Nephron progenitor cell (in vitro differentiated cells): ENCODE data around the gene OSTF1.

ENCODE experiments used
- DNase-seq: peaks from one replicate; pipeline ENCODE4 v3.0.0; 2021
- H3K27ac Mint-ChIP-seq: 2 replicates; pipeline ENCODE4 v1.8.0; 2021; ENCODE audit warnings: mild to moderate bottlenecking, moderate library complexity, mixed read lengths
- H3K27me3 Mint-ChIP-seq: 2 replicates; pipeline ENCODE4 v1.8.0; 2021; ENCODE audit warnings: mild to moderate bottlenecking, low read depth, mixed read lengths; ENCODE audit not compliant: poor library complexity
- H3K36me3 Mint-ChIP-seq: 2 replicates; pipeline ENCODE4 v1.8.0; 2021; ENCODE audit warnings: low read depth, mixed read lengths
- H3K4me1 Mint-ChIP-seq: 2 replicates; pipeline ENCODE4 v1.8.0; 2021; ENCODE audit warnings: mixed read lengths
- H3K4me3 Mint-ChIP-seq: 2 replicates; pipeline ENCODE4 v1.8.0; 2021; ENCODE audit warnings: mild to moderate bottlenecking, moderate library complexity, mixed read lengths
- H3K9me3 Mint-ChIP-seq: 2 replicates; pipeline ENCODE4 v1.8.0; 2021; ENCODE audit warnings: mild to moderate bottlenecking, moderate library complexity, mixed read lengths
- TF ChIP-seq, protein P1 (sequence below): fragments of 200-600 bp; sonication (generic); IDR thresholded peaks from 2 replicates; pipeline ENCODE4 v1.5.0; 2021; ENCODE audit warnings: antibody characterized with exemption

OSTF1 gene

DNA sequence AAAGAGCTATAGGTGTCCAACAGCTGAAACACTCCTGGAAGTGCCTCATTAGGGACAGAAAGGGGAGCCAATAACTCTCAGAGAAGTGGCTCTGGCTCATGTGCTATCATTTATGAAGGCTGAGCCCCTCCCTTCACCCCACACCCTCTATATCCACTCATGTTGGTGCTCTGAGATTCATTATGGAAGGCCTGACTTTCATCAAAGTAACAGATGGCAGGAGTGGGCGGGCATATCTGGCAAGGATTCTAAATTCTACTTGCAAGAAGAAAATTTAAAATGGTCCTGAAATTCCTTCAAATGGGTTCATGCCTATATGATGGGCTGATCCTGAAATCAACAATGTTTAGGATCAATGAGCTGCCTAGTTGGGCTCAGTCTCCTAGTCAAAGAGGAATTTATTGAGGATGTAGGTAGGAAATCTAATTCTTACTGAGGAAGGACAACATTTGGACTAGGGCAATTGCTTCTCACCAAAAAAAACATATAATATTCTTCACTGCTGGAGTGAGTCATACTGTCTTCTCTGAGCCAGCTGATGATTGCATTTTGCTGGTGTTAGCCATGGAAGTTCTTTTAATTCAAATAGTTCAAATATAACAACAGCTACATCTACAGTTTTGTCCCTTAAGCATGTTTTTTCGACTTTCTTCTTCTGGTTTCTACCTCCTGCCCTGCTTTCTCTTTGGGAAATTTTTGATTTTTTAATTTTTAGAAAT lies 23.8 kb upstream of the OSTF1 start:
- no peak overlapping the region for H3K27ac Mint-ChIP-seq
- H3K4me1 Mint-ChIP-seq: no peaks in the 10 kb centered on the region
- H3K27me3 Mint-ChIP-seq: no peaks in the 10 kb centered on the region
- peaks cover 3% of the 10 kb centered on the region for H3K9me3 Mint-ChIP-seq
- no peaks in the 10 kb centered on the region for H3K36me3 Mint-ChIP-seq
- TF ChIP-seq, protein P1, sequence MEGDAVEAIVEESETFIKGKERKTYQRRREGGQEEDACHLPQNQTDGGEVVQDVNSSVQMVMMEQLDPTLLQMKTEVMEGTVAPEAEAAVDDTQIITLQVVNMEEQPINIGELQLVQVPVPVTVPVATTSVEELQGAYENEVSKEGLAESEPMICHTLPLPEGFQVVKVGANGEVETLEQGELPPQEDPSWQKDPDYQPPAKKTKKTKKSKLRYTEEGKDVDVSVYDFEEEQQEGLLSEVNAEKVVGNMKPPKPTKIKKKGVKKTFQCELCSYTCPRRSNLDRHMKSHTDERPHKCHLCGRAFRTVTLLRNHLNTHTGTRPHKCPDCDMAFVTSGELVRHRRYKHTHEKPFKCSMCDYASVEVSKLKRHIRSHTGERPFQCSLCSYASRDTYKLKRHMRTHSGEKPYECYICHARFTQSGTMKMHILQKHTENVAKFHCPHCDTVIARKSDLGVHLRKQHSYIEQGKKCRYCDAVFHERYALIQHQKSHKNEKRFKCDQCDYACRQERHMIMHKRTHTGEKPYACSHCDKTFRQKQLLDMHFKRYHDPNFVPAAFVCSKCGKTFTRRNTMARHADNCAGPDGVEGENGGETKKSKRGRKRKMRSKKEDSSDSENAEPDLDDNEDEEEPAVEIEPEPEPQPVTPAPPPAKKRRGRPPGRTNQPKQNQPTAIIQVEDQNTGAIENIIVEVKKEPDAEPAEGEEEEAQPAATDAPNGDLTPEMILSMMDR: no peak
- no peak for DNase-seq
- no peak overlapping the region for H3K4me3 Mint-ChIP-seq

DNA sequence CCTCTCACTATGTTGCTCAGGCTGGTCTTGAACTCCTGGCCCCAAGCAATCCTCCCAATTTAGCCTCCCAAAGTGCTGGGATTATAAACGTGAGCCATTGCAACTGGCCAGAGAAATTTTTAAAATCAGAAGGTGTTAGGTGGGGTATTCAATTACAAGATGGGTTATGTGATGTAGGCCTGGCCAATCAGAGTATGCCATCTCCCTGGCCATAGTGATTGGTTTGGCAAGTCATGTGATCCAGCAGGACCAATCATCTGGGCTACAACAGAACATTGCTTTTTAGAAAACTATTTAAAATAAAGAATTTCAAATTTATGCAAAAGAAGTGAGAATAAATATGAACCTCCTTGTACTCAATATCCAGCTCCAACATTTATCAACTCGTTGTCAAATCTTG lies 22.8 kb upstream of the OSTF1 start:
- Mint-ChIP-seq H3K9me3 (no peaks in the 10 kb centered on the region), H3K27me3 (no peaks in the 10 kb centered on the region), H3K4me1 (no peaks in the 10 kb centered on the region), H3K4me3 (no peak overlapping the region), H3K27ac (no peak overlapping the region), H3K36me3 (no peaks in the 10 kb centered on the region)
- no peak for DNase-seq
- TF ChIP-seq, protein P1: no peak

DNA sequence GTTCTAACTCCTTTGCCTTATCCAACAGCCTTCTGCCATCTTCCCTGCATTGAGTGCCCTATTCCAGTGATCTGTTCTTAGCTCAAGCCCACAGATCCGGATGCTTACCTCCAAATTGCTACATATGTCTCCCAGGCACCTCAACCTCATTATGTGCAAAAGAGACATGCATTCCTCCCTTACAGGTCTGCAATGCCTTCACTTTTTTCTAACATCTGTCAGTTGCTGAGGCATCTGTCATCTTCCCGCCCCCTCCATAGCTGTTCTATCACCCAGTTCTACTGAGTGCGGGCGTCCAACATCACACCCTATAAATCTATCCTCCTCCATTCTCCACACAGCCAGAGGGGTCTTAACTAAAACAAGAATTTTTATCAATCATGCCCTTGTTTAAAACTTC lies 20.4 kb upstream of the OSTF1 start:
- H3K4me1 Mint-ChIP-seq: no peaks in the 10 kb centered on the region
- H3K27me3 Mint-ChIP-seq: no peaks in the 10 kb centered on the region
- no peaks in the 10 kb centered on the region for H3K36me3 Mint-ChIP-seq
- DNase-seq: no peak
- no peaks in the 10 kb centered on the region for H3K9me3 Mint-ChIP-seq
- TF ChIP-seq, protein P1: no peak
- H3K27ac Mint-ChIP-seq: no peak overlapping the region
- H3K4me3 Mint-ChIP-seq: no peak overlapping the region

DNA sequence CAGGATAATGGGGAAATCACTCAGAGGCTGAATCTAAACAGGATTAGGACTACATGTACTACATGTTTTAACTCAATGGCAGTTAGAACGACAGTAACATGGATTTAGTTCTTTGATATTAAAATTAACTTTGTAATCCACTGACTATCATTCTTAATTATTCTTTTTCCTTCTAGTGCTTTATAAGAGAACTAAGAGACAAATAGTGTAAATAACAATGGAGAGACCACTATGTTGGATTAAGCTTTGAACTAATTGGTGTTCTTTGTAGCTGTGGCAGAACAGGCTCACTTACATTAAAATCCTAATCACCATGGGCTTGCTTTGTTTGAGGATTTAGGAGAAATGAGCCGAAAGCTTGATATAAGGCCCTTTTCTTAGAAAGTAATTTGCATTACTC lies 19.1 kb upstream of the OSTF1 start:
- Mint-ChIP-seq H3K36me3 (no peaks in the 10 kb centered on the region), H3K9me3 (no peaks in the 10 kb centered on the region), H3K27ac (no peak overlapping the region), H3K4me3 (no peak overlapping the region), H3K4me1 (no peaks in the 10 kb centered on the region), H3K27me3 (no peaks in the 10 kb centered on the region)
- DNase-seq: no peak
- TF ChIP-seq, protein P1: no peak

DNA sequence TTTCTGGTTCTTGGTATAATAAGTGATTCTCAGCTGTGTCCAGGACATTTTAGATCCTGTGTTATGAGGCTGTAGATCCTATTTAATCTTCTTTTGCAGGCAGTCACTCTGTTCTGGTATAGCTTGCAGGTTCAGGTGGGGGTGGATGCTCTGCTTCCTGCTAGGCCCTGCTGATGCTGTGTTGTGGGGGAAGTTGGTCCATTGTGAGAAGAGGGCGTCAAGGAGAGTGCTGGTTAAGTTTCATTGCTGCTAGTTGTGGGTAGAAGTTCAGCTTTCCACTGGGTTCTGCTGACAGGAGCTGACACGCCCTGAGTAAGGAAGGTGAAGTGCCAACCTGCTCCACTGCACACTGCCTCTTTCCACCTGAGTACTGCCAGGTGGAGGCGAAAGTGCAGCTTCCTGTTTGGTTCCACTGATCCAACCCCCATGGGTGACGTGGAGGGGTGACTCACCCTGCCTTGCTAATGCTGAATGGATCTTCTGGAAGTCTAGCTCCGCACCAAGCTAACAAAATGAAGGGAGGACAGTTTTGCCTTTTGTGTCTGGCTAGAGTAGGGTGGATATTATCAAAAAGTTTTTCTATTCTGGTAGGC lies 16.7 kb upstream of the OSTF1 start:
- H3K4me1 Mint-ChIP-seq: no peaks in the 10 kb centered on the region
- DNase-seq: no peak
- no peak overlapping the region for H3K4me3 Mint-ChIP-seq
- H3K9me3 Mint-ChIP-seq: no peaks in the 10 kb centered on the region
- no peak overlapping the region for H3K27ac Mint-ChIP-seq
- H3K27me3 Mint-ChIP-seq: peaks cover 4% of the 10 kb centered on the region
- TF ChIP-seq, protein P1: no peak
- no peaks in the 10 kb centered on the region for H3K36me3 Mint-ChIP-seq

DNA sequence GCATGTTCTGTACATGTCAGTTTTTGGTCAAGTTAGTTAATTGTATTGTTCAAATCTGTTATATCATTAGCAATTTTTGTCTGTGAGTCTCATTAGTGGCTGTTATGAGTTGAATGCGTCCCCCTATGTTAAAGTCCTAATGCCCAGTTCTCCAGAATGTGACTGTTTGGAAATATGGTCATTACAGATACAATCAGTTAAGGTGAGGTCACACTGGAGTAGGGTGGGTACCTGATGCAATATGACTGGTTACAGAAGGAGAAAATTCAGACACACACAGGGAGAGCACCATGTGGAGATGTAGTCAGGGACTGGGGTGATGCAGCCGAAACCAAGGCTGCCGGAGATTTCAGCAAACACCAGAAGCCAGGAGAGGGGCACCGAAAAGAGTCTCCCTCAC lies 15.4 kb upstream of the OSTF1 start:
- H3K27me3 Mint-ChIP-seq: peaks cover 4% of the 10 kb centered on the region

More for the DNA sequence above, 15.4 kb upstream of the OSTF1 start:
- Mint-ChIP-seq H3K36me3 (no peaks in the 10 kb centered on the region), H3K4me1 (no peaks in the 10 kb centered on the region), H3K4me3 (no peak overlapping the region), H3K9me3 (no peaks in the 10 kb centered on the region), H3K27ac (no peak overlapping the region)
- DNase-seq: no peak
- TF ChIP-seq, protein P1: no peak
